ENCODE results near the gene AKAP7. TPM values are rescaled to one million over a fixed set of nuclear protein-coding genes. Genes with fewer than 3 reads are reported as not detected.

AKAP7 gene
- polyA plus RNA-seq, 2 donors, result 2.3 to 2.6 TPM

- 91% methylated on average over 2 of the region's 2 CpGs for WGBS, 2 donors
- H3K4me3 ChIP-seq (ENCODE audit: low read depth in 1 of 2, low read length in 2 of 2), result no peak overlapping the region
- H3K4me1 ChIP-seq (ENCODE audit: control insufficient read depth in 2 of 2, insufficient read depth in 2 of 2, low read length in 1 of 2), result no peaks in the 10 kb centered on the region
- no peaks in the 10 kb centered on the region for H3K27me3 ChIP-seq (ENCODE audit: control insufficient read depth in 1 of 2, insufficient read depth in 2 of 2, low read length in 2 of 2)
- no peak overlapping the region for H3K27ac ChIP-seq (ENCODE audit: low read depth in 2 of 2, low read length in 1 of 2)
- peaks cover 0 to 4% of the 10 kb centered on the region in 2 donors for H3K36me3 ChIP-seq (ENCODE audit: control insufficient read depth in 2 of 2, insufficient read depth in 2 of 2, low read length in 1 of 2)
- H3K9me3 ChIP-seq (ENCODE audit: control insufficient read depth in 2 of 2, insufficient read depth in 1 of 2, low read depth in 1 of 2, low read length in 1 of 2), result no peaks in the 10 kb centered on the region
Observed at GRCh38 chr6:131175564-131175963, 40.3 kb downstream of the AKAP7 start.

- Histone ChIP-seq H3K4me3 (ENCODE audit: low read depth in 1 of 2, low read length in 2 of 2) (no peak overlapping the region), H3K9me3 (ENCODE audit: control insufficient read depth in 2 of 2, insufficient read depth in 1 of 2, low read depth in 1 of 2, low read length in 1 of 2) (no peaks in the 10 kb centered on the region), H3K36me3 (ENCODE audit: control insufficient read depth in 2 of 2, insufficient read depth in 2 of 2, low read length in 1 of 2) (peaks cover 0 to 4% of the 10 kb centered on the region in 2 donors), H3K27me3 (ENCODE audit: control insufficient read depth in 1 of 2, insufficient read depth in 2 of 2, low read length in 2 of 2) (no peaks in the 10 kb centered on the region), H3K27ac (ENCODE audit: low read depth in 2 of 2, low read length in 1 of 2) (no peak overlapping the region), H3K4me1 (ENCODE audit: control insufficient read depth in 2 of 2, insufficient read depth in 2 of 2, low read length in 1 of 2) (no peaks in the 10 kb centered on the region)
- 96 to 97% methylated on average over 6 of the region's 6 CpGs for whole genome bisulfite sequencing, 2 donors
Observed at GRCh38 chr6:131177996-131178395, 42.7 kb downstream of the AKAP7 start.

- 39 to 47% methylated on average over 5 of the region's 5 CpGs for WGBS, 2 donors
Observed at GRCh38 chr6:131182991-131183425, 47.7 kb downstream of the AKAP7 start.

GRCh38 chr6:131183427-131184095 is 48.3 kb downstream of the AKAP7 start:
- H3K27ac ChIP-seq (ENCODE audit: low read depth in 2 of 2, low read length in 1 of 2), result no peak overlapping the region
- no peaks in the 10 kb centered on the region for H3K27me3 ChIP-seq (ENCODE audit: control insufficient read depth in 1 of 2, insufficient read depth in 2 of 2, low read length in 2 of 2)
- no peaks in the 10 kb centered on the region for H3K4me1 ChIP-seq (ENCODE audit: control insufficient read depth in 2 of 2, insufficient read depth in 2 of 2, low read length in 1 of 2)
- peaks cover 0 to 2% of the 10 kb centered on the region in 2 donors for H3K36me3 ChIP-seq (ENCODE audit: control insufficient read depth in 2 of 2, insufficient read depth in 2 of 2, low read length in 1 of 2)
- H3K9me3 ChIP-seq (ENCODE audit: control insufficient read depth in 2 of 2, insufficient read depth in 1 of 2, low read depth in 1 of 2, low read length in 1 of 2), result no peaks in the 10 kb centered on the region
- no peak overlapping the region for H3K4me3 ChIP-seq (ENCODE audit: low read depth in 1 of 2, low read length in 2 of 2)
- 96 to 98% methylated on average over 5 of the region's 5 CpGs for WGBS, 2 donors

More at GRCh38 chr6:131182991-131183425, 47.7 kb downstream of the AKAP7 start:
- Histone ChIP-seq H3K9me3 (ENCODE audit: control insufficient read depth in 2 of 2, insufficient read depth in 1 of 2, low read depth in 1 of 2, low read length in 1 of 2) (no peaks in the 10 kb centered on the region), H3K4me1 (ENCODE audit: control insufficient read depth in 2 of 2, insufficient read depth in 2 of 2, low read length in 1 of 2) (no peaks in the 10 kb centered on the region), H3K36me3 (ENCODE audit: control insufficient read depth in 2 of 2, insufficient read depth in 2 of 2, low read length in 1 of 2) (peaks cover 0 to 4% of the 10 kb centered on the region in 2 donors), H3K27ac (ENCODE audit: low read depth in 2 of 2, low read length in 1 of 2) (no peak overlapping the region), H3K27me3 (ENCODE audit: control insufficient read depth in 1 of 2, insufficient read depth in 2 of 2, low read length in 2 of 2) (no peaks in the 10 kb centered on the region), H3K4me3 (ENCODE audit: low read depth in 1 of 2, low read length in 2 of 2) (no peak overlapping the region)

- H3K27ac ChIP-seq (ENCODE audit: low read depth in 2 of 2, low read length in 1 of 2), result no peak overlapping the region
- no peaks in the 10 kb centered on the region for H3K4me1 ChIP-seq (ENCODE audit: control insufficient read depth in 2 of 2, insufficient read depth in 2 of 2, low read length in 1 of 2)
- 94 to 97% methylated on average over 3 of the region's 3 CpGs for WGBS, 2 donors
- H3K4me3 ChIP-seq (ENCODE audit: low read depth in 1 of 2, low read length in 2 of 2), result no peak overlapping the region
- no peaks in the 10 kb centered on the region for H3K27me3 ChIP-seq (ENCODE audit: control insufficient read depth in 1 of 2, insufficient read depth in 2 of 2, low read length in 2 of 2)
- no peaks in the 10 kb centered on the region for H3K36me3 ChIP-seq (ENCODE audit: control insufficient read depth in 2 of 2, insufficient read depth in 2 of 2, low read length in 1 of 2)
- peaks cover 0 to 4% of the 10 kb centered on the region in 2 donors for H3K9me3 ChIP-seq (ENCODE audit: control insufficient read depth in 2 of 2, insufficient read depth in 1 of 2, low read depth in 1 of 2, low read length in 1 of 2)
Observed at GRCh38 chr6:131191590-131191989, 56.3 kb downstream of the AKAP7 start.

- no peaks in the 10 kb centered on the region for H3K27me3 ChIP-seq (ENCODE audit: control insufficient read depth in 1 of 2, insufficient read depth in 2 of 2, low read length in 2 of 2)
- no peaks in the 10 kb centered on the region for H3K9me3 ChIP-seq (ENCODE audit: control insufficient read depth in 2 of 2, insufficient read depth in 1 of 2, low read depth in 1 of 2, low read length in 1 of 2)
- H3K36me3 ChIP-seq (ENCODE audit: control insufficient read depth in 2 of 2, insufficient read depth in 2 of 2, low read length in 1 of 2), result no peaks in the 10 kb centered on the region
- WGBS, 2 donors, result 69 to 72% methylated on average over 8 of the region's 8 CpGs
- H3K27ac ChIP-seq (ENCODE audit: low read depth in 2 of 2, low read length in 1 of 2), result no peak overlapping the region
- no peak overlapping the region for H3K4me3 ChIP-seq (ENCODE audit: low read depth in 1 of 2, low read length in 2 of 2)
- no peaks in the 10 kb centered on the region for H3K4me1 ChIP-seq (ENCODE audit: control insufficient read depth in 2 of 2, insufficient read depth in 2 of 2, low read length in 1 of 2)
Observed at GRCh38 chr6:131197716-131198115, 62.4 kb downstream of the AKAP7 start.

- H3K27ac ChIP-seq (ENCODE audit: low read depth in 2 of 2, low read length in 1 of 2), result peak overlapping the region; percentile 25 to 34
- H3K4me1 ChIP-seq (ENCODE audit: control insufficient read depth in 2 of 2, insufficient read depth in 2 of 2, low read length in 1 of 2), result no peaks in the 10 kb centered on the region
- WGBS, 2 donors, result 51 to 65% methylated on average over 10 of the region's 10 CpGs
- H3K27me3 ChIP-seq (ENCODE audit: control insufficient read depth in 1 of 2, insufficient read depth in 2 of 2, low read length in 2 of 2), result no peaks in the 10 kb centered on the region
- H3K36me3 ChIP-seq (ENCODE audit: control insufficient read depth in 2 of 2, insufficient read depth in 2 of 2, low read length in 1 of 2), result no peaks in the 10 kb centered on the region
- H3K9me3 ChIP-seq (ENCODE audit: control insufficient read depth in 2 of 2, insufficient read depth in 1 of 2, low read depth in 1 of 2, low read length in 1 of 2), result no peaks in the 10 kb centered on the region
- no peak overlapping the region for H3K4me3 ChIP-seq (ENCODE audit: low read depth in 1 of 2, low read length in 2 of 2)
Observed at GRCh38 chr6:131199568-131200272, 64.5 kb downstream of the AKAP7 start.

- 89 to 94% methylated on average over 3 of the region's 3 CpGs for WGBS, 2 donors
- Histone ChIP-seq H3K9me3 (ENCODE audit: control insufficient read depth in 2 of 2, insufficient read depth in 1 of 2, low read depth in 1 of 2, low read length in 1 of 2) (no peaks in the 10 kb centered on the region), H3K4me3 (ENCODE audit: low read depth in 1 of 2, low read length in 2 of 2) (no peak overlapping the region)
Observed at GRCh38 chr6:131205481-131206244, 70.4 kb downstream of the AKAP7 start.

GRCh38 chr6:131206463-131207251 is 71.4 kb downstream of the AKAP7 start:
- H3K9me3 ChIP-seq (ENCODE audit: control insufficient read depth in 2 of 2, insufficient read depth in 1 of 2, low read depth in 1 of 2, low read length in 1 of 2), result no peaks in the 10 kb centered on the region
- H3K4me1 ChIP-seq (ENCODE audit: control insufficient read depth in 2 of 2, insufficient read depth in 2 of 2, low read length in 1 of 2), result no peaks in the 10 kb centered on the region
- H3K4me3 ChIP-seq (ENCODE audit: low read depth in 1 of 2, low read length in 2 of 2), result no peak overlapping the region
- 88 to 97% methylated on average over 2 of the region's 2 CpGs for WGBS, 2 donors
- no peak overlapping the region for H3K27ac ChIP-seq (ENCODE audit: low read depth in 2 of 2, low read length in 1 of 2)
- H3K36me3 ChIP-seq (ENCODE audit: control insufficient read depth in 2 of 2, insufficient read depth in 2 of 2, low read length in 1 of 2), result no peaks in the 10 kb centered on the region
- no peaks in the 10 kb centered on the region for H3K27me3 ChIP-seq (ENCODE audit: control insufficient read depth in 1 of 2, insufficient read depth in 2 of 2, low read length in 2 of 2)

More at GRCh38 chr6:131205481-131206244, 70.4 kb downstream of the AKAP7 start:
- no peaks in the 10 kb centered on the region for H3K36me3 ChIP-seq (ENCODE audit: control insufficient read depth in 2 of 2, insufficient read depth in 2 of 2, low read length in 1 of 2)
- no peaks in the 10 kb centered on the region for H3K4me1 ChIP-seq (ENCODE audit: control insufficient read depth in 2 of 2, insufficient read depth in 2 of 2, low read length in 1 of 2)
- no peaks in the 10 kb centered on the region for H3K27me3 ChIP-seq (ENCODE audit: control insufficient read depth in 1 of 2, insufficient read depth in 2 of 2, low read length in 2 of 2)
- no peak overlapping the region for H3K27ac ChIP-seq (ENCODE audit: low read depth in 2 of 2, low read length in 1 of 2)

All from esophagus (tissue), 2 donors.